HepG2 (cell line): ENCODE measurements around the gene DCLK1. TPM values are rescaled to one million over a fixed set of nuclear protein-coding genes. Genes with fewer than 3 reads are reported as not detected.
"Not testable (repeated sequence)": the region's sequence is repeated elsewhere in the genome, so short reads cannot be mapped to it uniquely, and the experiment has no call there.

ENCODE experiments used
- ATAC-seq: fragments of 200-7000 bp; cut with Tn5 transposase; 3 replicates; pipeline ENCODE4 v1.9.1; 2020; ENCODE audit warnings: mild to moderate bottlenecking, moderate library complexity
- BruUV-seq: library from RNA; stranded (reverse); fragments of 400-500 nt; replicated peaks from 2 replicates; lab custom pipeline; 2021; lab: Mats Ljungman, UMichigan
- CTCF ChIA-PET: fragments of 300-600 bp; formaldehyde crosslinking; extraction: SDS; loops from one replicate; lab custom pipeline; 2021; ENCODE audit warnings: low total read pairs, inconsistent platforms, low intra/inter-chr PET ratio; lab: Yijun Ruan, JAX
- POLR2A ChIA-PET: fragments of 350-600 bp; sonication (Branson Sonifier 250); formaldehyde crosslinking; loops from one replicate; lab custom pipeline; 2020; ENCODE audit warnings: antibody characterized with exemption, inconsistent platforms; lab: Yijun Ruan, JAX
- DNase-seq: peaks from one replicate; pipeline ENCODE4 v3.0.0-alpha.2; 2015; ENCODE audit warnings: low spot score
- FAIRE-seq: peaks from 3 replicates; lab custom pipeline; 2011; peaks lifted over from hg19 to GRCh38; lab: Jason Lieb, UNC
- H2AFZ ChIP-seq: one replicate; pipeline ENCODE4 v1.6.1; 2011; ENCODE audit warnings: low read length, inconsistent platforms
- H3K27ac ChIP-seq: fragments of 300-600 bp; 3 replicates; pipeline ENCODE4 v1.8.0; 2011; ENCODE audit warnings: mixed run types, mild to moderate bottlenecking, mixed read lengths, low read length, inconsistent platforms; ENCODE audit not compliant: insufficient read depth; ENCODE audit errors: extremely low read length
- H3K27me3 ChIP-seq, 2 experiments: fragments of 200-600 bp in 1 of 2; 2 replicates in 1 of 2; 3 replicates in 1 of 2; pipeline versions ENCODE4 v1.6.0 to v1.8.0; 2011; ENCODE audit warnings: low read length in 2 of 2, mild to moderate bottlenecking in 2 of 2, moderate library complexity in 2 of 2, inconsistent platforms in 1 of 2; ENCODE audit not compliant: insufficient read depth in 2 of 2, control insufficient read depth in 1 of 2
- H3K36me3 ChIP-seq, 2 experiments: fragments of 200-600 bp in 1 of 2; replicated peaks in 1 of 2; 2 replicates in 1 of 2; 3 replicates in 1 of 2; pipeline versions ENCODE4 v1.5.1 to v1.8.0; 2011; ENCODE audit warnings: low read length in 2 of 2, inconsistent platforms in 1 of 2; ENCODE audit not compliant: insufficient read depth in 2 of 2, control insufficient read depth in 1 of 2
- H3K4me1 ChIP-seq: 2 replicates; pipeline ENCODE4 v1.5.1; 2012; ENCODE audit warnings: low read length, inconsistent platforms; ENCODE audit not compliant: insufficient read depth
- H3K4me2 ChIP-seq: 2 replicates; pipeline ENCODE4 v1.6.0; 2011; ENCODE audit warnings: low read depth, low read length, inconsistent platforms
- H3K4me3 ChIP-seq, 3 experiments: fragments of 200-600 bp in 1 of 3; sonication (generic), shearing (Covaris generic) in 1 of 3; replicated peaks in 1 of 3; 2 replicates each; pipeline ENCODE4 v1.5.1; 2011 to 2016; ENCODE audit warnings: low read length in 3 of 3, inconsistent platforms in 2 of 3, low read depth in 2 of 3, mild to moderate bottlenecking in 2 of 3, control low read depth in 1 of 3, mixed read lengths in 1 of 3; ENCODE audit not compliant: insufficient read depth in 1 of 3
- H3K79me2 ChIP-seq: one replicate; pipeline ENCODE4 v1.6.1; 2011; ENCODE audit warnings: low read length, inconsistent platforms; ENCODE audit not compliant: insufficient read depth
- H3K9ac ChIP-seq: 2 replicates; pipeline ENCODE4 v1.6.0; 2011; ENCODE audit warnings: mild to moderate bottlenecking, low read depth, low read length, inconsistent platforms; ENCODE audit not compliant: insufficient read depth
- H3K9me3 ChIP-seq: 2 replicates; pipeline ENCODE4 v1.5.1; 2012; ENCODE audit warnings: mild to moderate bottlenecking, low read length
- H4K20me1 ChIP-seq: 2 replicates; pipeline ENCODE4 v1.6.0; 2011; ENCODE audit warnings: inconsistent platforms, mild to moderate bottlenecking, low read length, moderate library complexity; ENCODE audit not compliant: insufficient read depth
- AKAP8 ChIP-seq: sonication (generic); formaldehyde crosslinking; IDR thresholded peaks from 2 replicates; pipeline ENCODE4 v1.5.1; 2020; ENCODE audit warnings: mild to moderate bottlenecking, missing genetic modification reagents
- BCL6 ChIP-seq: IDR thresholded peaks from 2 replicates; pipeline ENCODE4 v1.6.1; 2016; ENCODE audit warnings: missing genetic modification reagents, missing compliant biosample characterization
- TEAD2 ChIP-seq: sonication (generic); formaldehyde crosslinking; IDR thresholded peaks from 2 replicates; pipeline ENCODE4 v1.9.0; 2021; ENCODE audit warnings: missing genetic modification reagents
- ZNF143 ChIP-seq: sonication (generic); formaldehyde crosslinking; IDR thresholded peaks from 2 replicates; pipeline ENCODE4 v1.4.0; 2020; ENCODE audit warnings: missing genetic modification reagents
- ZNF441 ChIP-seq: sonication (generic); formaldehyde crosslinking; IDR thresholded peaks from 2 replicates; pipeline ENCODE4 v1.7.0; 2021; ENCODE audit warnings: missing genetic modification reagents, borderline replicate concordance
- WGBS: methylation state at CpG from one replicate; pipeline ENCODE4 v1.1.6; 2017; ENCODE audit warnings: low lambda C conversion rate; 5-methylcytosine and 5-hydroxymethylcytosine counted together
- in situ Hi-C: cut with HindIII; loops from 2 replicates; pipeline ENCODE4 v1.10.0; 2017; ENCODE audit warnings: low pct_unique_long_range_greater_than_20kb; ENCODE audit not compliant: extremely low pct_ligation_motif_present
- intact Hi-C: fragments of 100-400 bp; cut with micrococcal nuclease; formaldehyde crosslinking; loops from one replicate; pipeline ENCODE4 v1.10.0; 2022; ENCODE audit not compliant: unreplicated experiment
- polyA plus RNA-seq, 8 experiments: library from polyadenylated mRNA; depleted of rRNA in 3 of 8; stranded (reverse) in 7 of 8; unstranded in 1 of 8; fragments of >200 nt; fragmentation: Illumina TruSeq in 4 of 8; extraction: Trizol in 4 of 8; gene quantifications; 2 replicates each; pipeline versions ENCODE4 v1.2.1 to v1.2.3, GENCODE V29; 2011 to 2016; ENCODE audit warnings: low read depth in 4 of 8, missing spikeins in 1 of 8, mixed read lengths in 1 of 8; ENCODE audit not compliant: insufficient read depth in 1 of 8
- total RNA-seq, 5 experiments: library from RNA; depleted of rRNA; stranded (reverse); fragments of >200 nt; fragmentation: Illumina TruSeq; extraction: Trizol; gene quantifications; 2 replicates each; pipeline ENCODE4 v1.2.3, GENCODE V29; 2016; ENCODE audit warnings: low read depth in 1 of 5
- TF ChIP-seq, protein P1 (sequence below): sonication (generic); formaldehyde crosslinking; IDR thresholded peaks from 2 replicates; pipeline ENCODE4 v1.4.0; 2020; ENCODE audit warnings: missing genetic modification reagents; ENCODE audit errors: not compliant biosample characterization

DCLK1 gene
- total and polyA plus RNA-seq, 2 of the 13 experiments (the other 11 are each of a cell fraction or from before 2014, with no cell fraction given), result not detected

GRCh38 chr13:36072152-36072935 lies 58.8 kb downstream of the DCLK1 start:
- Histone ChIP-seq H3K9ac (no peak overlapping the region), H3K27me3 (no peaks in the 10 kb centered on the region), H2AFZ (no peak overlapping the region), H3K27ac (no peak overlapping the region), H3K4me1 (no peaks in the 10 kb centered on the region), H3K4me3 (no peak overlapping the region), H3K4me2 (no peak overlapping the region), H3K36me3 (no peaks in the 10 kb centered on the region), H4K20me1 (no peaks in the 10 kb centered on the region), H3K79me2 (no peaks in the 10 kb centered on the region), H3K9me3 (no peaks in the 10 kb centered on the region)
- BruUV-seq, result no TSS peak
- intact Hi-C loops (no loop called here), in situ Hi-C loops (no loop called here)
- FAIRE-seq (no peak), ATAC-seq (no peak), DNase-seq (no peak)
- TF ChIP-seq TEAD2 (CRISPR knock-in tag) (no peak), AKAP8 (no peak), ZNF441 (CRISPR knock-in tag) (no peak), BCL6 (CRISPR knock-in tag) (no peak), ZNF143 (CRISPR knock-in tag) (no peak)
- TF ChIP-seq, protein P1, sequence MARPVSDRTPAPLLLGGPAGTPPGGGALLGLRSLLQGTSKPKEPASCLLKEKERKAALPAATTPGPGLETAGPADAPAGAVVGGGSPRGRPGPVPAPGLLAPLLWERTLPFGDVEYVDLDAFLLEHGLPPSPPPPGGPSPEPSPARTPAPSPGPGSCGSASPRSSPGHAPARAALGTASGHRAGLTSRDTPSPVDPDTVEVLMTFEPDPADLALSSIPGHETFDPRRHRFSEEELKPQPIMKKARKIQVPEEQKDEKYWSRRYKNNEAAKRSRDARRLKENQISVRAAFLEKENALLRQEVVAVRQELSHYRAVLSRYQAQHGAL, result no peak
- CTCF ChIA-PET, result no interaction called here
- POLR2A ChIA-PET, result no interaction called here
- 2% methylated on average over 4 of the region's 4 CpGs for WGBS

DNA sequence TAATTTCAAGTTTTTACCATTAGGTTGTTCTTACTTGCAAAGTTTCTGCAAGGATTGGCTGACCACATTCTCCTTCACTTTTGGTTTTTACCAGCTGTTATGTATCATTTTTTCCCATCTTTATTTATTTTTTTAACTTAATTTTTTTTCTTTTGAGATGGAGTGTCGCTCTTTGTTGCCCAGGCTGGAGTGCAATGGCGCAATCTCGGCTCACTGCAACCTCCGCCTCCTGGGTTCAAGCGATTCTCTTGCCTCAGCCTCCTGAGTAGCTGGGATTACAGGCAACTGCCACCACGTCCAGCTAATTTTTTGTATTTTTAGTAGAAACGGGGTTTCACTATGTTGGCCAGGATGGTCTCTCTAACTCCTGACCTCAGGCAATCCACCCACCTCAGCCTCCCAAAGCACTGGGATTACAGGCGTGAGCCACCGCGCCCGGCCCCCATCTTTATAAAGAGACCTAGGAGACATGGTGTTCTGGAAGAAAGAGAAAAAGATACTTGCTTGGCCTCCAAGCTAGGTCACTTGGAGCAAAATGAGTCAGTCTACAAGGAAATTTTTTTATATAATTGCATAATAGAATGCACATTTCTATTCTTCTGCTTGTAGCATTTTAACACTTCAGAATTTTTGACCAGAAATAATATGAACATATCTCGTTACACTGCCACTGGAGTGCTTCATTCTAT lies 60.5 kb downstream of the DCLK1 start:
- BruUV-seq, H3K4me2 ChIP-seq, H3K9me3 ChIP-seq, intact Hi-C loops, H3K79me2 ChIP-seq, H3K4me3 ChIP-seq, H3K27ac ChIP-seq, in situ Hi-C loops, ATAC-seq, CTCF ChIA-PET, DNase-seq, H3K27me3 ChIP-seq, FAIRE-seq, H3K4me1 ChIP-seq, H3K36me3 ChIP-seq, H3K9ac ChIP-seq, POLR2A ChIA-PET, H2AFZ ChIP-seq, H4K20me1 ChIP-seq: not testable (repeated sequence)
- WGBS, result 38% methylated on average over 12 of the region's 12 CpGs
